Colonic mucosa (tissue), 4 donors: ENCODE results near the gene KDM3A. TPM values are rescaled to one million over a fixed set of nuclear protein-coding genes. Genes with fewer than 3 reads are reported as not detected.

Source experiments
- DNase-seq: peaks from one replicate; pipeline ENCODE4 v3.0.0-alpha.2; 2020
- H3K27ac ChIP-seq: fragments of 200-600 bp; one replicate; pipeline ENCODE4 v1.8.0; 2021
- H3K27me3 ChIP-seq: fragments of 200-600 bp; one replicate; pipeline ENCODE4 v1.8.0; 2021
- H3K36me3 ChIP-seq: fragments of 200-600 bp; one replicate; pipeline ENCODE4 v1.8.0; 2021
- H3K4me1 ChIP-seq: fragments of 200-600 bp; one replicate; pipeline ENCODE4 v1.8.0; 2021; ENCODE audit warnings: mild to moderate bottlenecking
- H3K4me3 ChIP-seq: fragments of 200-600 bp; one replicate; pipeline ENCODE4 v1.8.0; 2021
- H3K9ac ChIP-seq, 2 donors: one replicate each; pipeline ENCODE4 v1.7.0; 2013; ENCODE audit warnings: control low read depth in 2 of 2, low read depth in 2 of 2, low read length in 2 of 2
- H3K9me3 ChIP-seq: fragments of 200-600 bp; one replicate; pipeline ENCODE4 v1.8.0; 2021
- CTCF ChIP-seq: fragments of 200-600 bp; IDR thresholded peaks from one replicate; pipeline ENCODE4 v1.8.0; 2022; ENCODE audit warnings: antibody characterized with exemption, mild to moderate bottlenecking
- intact Hi-C: fragments of 100-400 bp; cut with DNase I; formaldehyde crosslinking; loops from one replicate; pipeline ENCODE4 v1.14.1; 2022
- total RNA-seq, 2 donors: library from RNA; stranded (reverse); fragmentation: NEBNext Ultra II Directional in 1 of 2; extraction: Animal tissue kit (Norgen Biotek cat#: 25700) in 1 of 2; gene quantifications; one replicate each; pipeline ENCODE4 v1.2.1, GENCODE V29; 2021
- donor health status: healthy.
- donor health status: DM: no; HTN: no; CAD: no.
- donor health status: DM: no; HTN: no; CAD: no.

The KDM3A gene
- total RNA-seq, 2 donors from 2014 or later, result 35.9 to 101 TPM

- Histone ChIP-seq H3K4me1 (peaks cover 4% of the 10 kb centered on the region), H3K9ac (no peak overlapping the region), H3K36me3 (peaks cover 28% of the 10 kb centered on the region), H3K9me3 (no peaks in the 10 kb centered on the region), H3K27ac (no peak overlapping the region), H3K4me3 (no peak overlapping the region), H3K27me3 (no peaks in the 10 kb centered on the region)
- TF ChIP-seq CTCF, result no peak
- DNase-seq, result no peak
- intact Hi-C loops, result no loop called here
Measured at GRCh38 chr2:86454238-86454637, 13.1 kb downstream of the KDM3A start.

GRCh38 chr2:86455181-86455580, 14.0 kb downstream of the KDM3A start:
- Histone ChIP-seq H3K4me3 (no peak overlapping the region), H3K9me3 (no peaks in the 10 kb centered on the region), H3K27ac (no peak overlapping the region), H3K36me3 (peaks cover 28% of the 10 kb centered on the region), H3K27me3 (no peaks in the 10 kb centered on the region), H3K4me1 (peaks cover 4% of the 10 kb centered on the region), H3K9ac (no peak overlapping the region)
- intact Hi-C loops, result no loop called here
- TF ChIP-seq CTCF, result no peak
- DNase-seq, result no peak

- H3K4me1 ChIP-seq, result no peaks in the 10 kb centered on the region
- H3K9ac ChIP-seq, result no peak overlapping the region
- H3K27ac ChIP-seq, result no peak overlapping the region
- H3K27me3 ChIP-seq, result no peaks in the 10 kb centered on the region
- H3K9me3 ChIP-seq, result no peaks in the 10 kb centered on the region
- H3K4me3 ChIP-seq, result no peak overlapping the region
- intact Hi-C loops, result no loop called here
- H3K36me3 ChIP-seq, result peaks cover 37% of the 10 kb centered on the region
- no peak for TF ChIP-seq CTCF
- no peak for DNase-seq
Measured at GRCh38 chr2:86461042-86461743, 20.0 kb downstream of the KDM3A start.

GRCh38 chr2:86464652-86465051, 23.5 kb downstream of the KDM3A start:
- intact Hi-C loops, result no loop called here

GRCh38 chr2:86466306-86466705, 25.1 kb downstream of the KDM3A start:
- TF ChIP-seq CTCF, result no peak
- H3K4me1 ChIP-seq, result no peaks in the 10 kb centered on the region
- H3K27ac ChIP-seq, result no peak overlapping the region

More at GRCh38 chr2:86464652-86465051, 23.5 kb downstream of the KDM3A start:
- no peaks in the 10 kb centered on the region for H3K27me3 ChIP-seq
- DNase-seq, result no peak
- H3K36me3 ChIP-seq, result peaks cover 27% of the 10 kb centered on the region
- TF ChIP-seq CTCF, result no peak
- no peaks in the 10 kb centered on the region for H3K9me3 ChIP-seq
- H3K4me1 ChIP-seq, result no peaks in the 10 kb centered on the region
- no peak overlapping the region for H3K4me3 ChIP-seq
- H3K27ac ChIP-seq, result no peak overlapping the region
- no peak overlapping the region for H3K9ac ChIP-seq

More at GRCh38 chr2:86466306-86466705, 25.1 kb downstream of the KDM3A start:
- intact Hi-C loops, result no loop called here
- H3K36me3 ChIP-seq, result peaks cover 37% of the 10 kb centered on the region
- DNase-seq, result no peak
- H3K4me3 ChIP-seq, result no peak overlapping the region
- no peak overlapping the region for H3K9ac ChIP-seq
- no peaks in the 10 kb centered on the region for H3K9me3 ChIP-seq
- no peaks in the 10 kb centered on the region for H3K27me3 ChIP-seq
